Right lobe of liver (tissue), 4 donors: ENCODE results near the gene FKBP10.

Source experiments
- POLR2A ChIP-seq: fragments of 450-650 bp; IDR thresholded peaks from one replicate; pipeline ENCODE4 v1.6.1; 2017; ENCODE audit warnings: antibody characterized with exemption, mild to moderate bottlenecking
- TF ChIP-seq, protein P1 (sequence below), 4 donors: fragments of 200-600 bp in 3 of 4; fragments of 450-650 bp in 1 of 4; IDR thresholded peaks; one replicate each; pipeline versions ENCODE4 v1.5.1 to v1.8.0; 2016 to 2022; ENCODE audit warnings: antibody characterized with exemption in 4 of 4, mild to moderate bottlenecking in 2 of 4
- donor health status: DM: no; HTN: no; CAD: no.
- donor health status: DM: no; HTN: no; CAD: no.
- donor health status: DM: no; HTN: yes; CAD: no.

DNA sequence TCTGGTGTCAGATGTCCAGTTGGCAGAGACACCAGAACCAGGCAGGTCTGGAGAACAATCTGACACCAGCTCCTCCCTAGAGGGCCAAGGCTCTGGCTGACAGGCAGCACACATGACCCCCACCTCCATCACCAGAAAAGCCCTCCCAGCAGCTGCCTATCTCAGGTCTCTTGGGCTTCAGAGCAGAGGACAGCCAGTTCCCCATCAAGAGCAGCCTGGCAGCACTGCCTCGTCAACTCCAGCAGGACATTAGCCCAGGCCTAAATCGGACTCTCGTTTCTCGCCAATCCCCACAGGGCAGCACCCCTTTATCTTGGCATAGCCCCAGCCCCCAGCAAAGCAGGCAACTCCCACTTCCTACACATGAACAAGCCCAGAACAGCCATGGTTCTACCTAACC, 30.7 kb upstream of the FKBP10 start:
- no peak for TF ChIP-seq POLR2A
- TF ChIP-seq, protein P1, sequence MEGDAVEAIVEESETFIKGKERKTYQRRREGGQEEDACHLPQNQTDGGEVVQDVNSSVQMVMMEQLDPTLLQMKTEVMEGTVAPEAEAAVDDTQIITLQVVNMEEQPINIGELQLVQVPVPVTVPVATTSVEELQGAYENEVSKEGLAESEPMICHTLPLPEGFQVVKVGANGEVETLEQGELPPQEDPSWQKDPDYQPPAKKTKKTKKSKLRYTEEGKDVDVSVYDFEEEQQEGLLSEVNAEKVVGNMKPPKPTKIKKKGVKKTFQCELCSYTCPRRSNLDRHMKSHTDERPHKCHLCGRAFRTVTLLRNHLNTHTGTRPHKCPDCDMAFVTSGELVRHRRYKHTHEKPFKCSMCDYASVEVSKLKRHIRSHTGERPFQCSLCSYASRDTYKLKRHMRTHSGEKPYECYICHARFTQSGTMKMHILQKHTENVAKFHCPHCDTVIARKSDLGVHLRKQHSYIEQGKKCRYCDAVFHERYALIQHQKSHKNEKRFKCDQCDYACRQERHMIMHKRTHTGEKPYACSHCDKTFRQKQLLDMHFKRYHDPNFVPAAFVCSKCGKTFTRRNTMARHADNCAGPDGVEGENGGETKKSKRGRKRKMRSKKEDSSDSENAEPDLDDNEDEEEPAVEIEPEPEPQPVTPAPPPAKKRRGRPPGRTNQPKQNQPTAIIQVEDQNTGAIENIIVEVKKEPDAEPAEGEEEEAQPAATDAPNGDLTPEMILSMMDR (IDR thresholded peaks at IDR 0.05), result no peak
